ENCODE measurements around the gene CHSY1. TPM values are rescaled to one million over a fixed set of nuclear protein-coding genes. Genes with fewer than 3 reads are reported as not detected.
A peak's percentile ranks its signal among the peaks of the same experiment; 100 is the strongest.

Gene CHSY1
- total and polyA plus RNA-seq, 2 of the 13 experiments (the other 11 are each of a cell fraction or from before 2014, with no cell fraction given) = 13.3 to 13.7 TPM

GRCh38 chr15:101251830-101252820 lies at the start of gene CHSY1 (continued):
- TF ChIP-seq, protein P1, sequence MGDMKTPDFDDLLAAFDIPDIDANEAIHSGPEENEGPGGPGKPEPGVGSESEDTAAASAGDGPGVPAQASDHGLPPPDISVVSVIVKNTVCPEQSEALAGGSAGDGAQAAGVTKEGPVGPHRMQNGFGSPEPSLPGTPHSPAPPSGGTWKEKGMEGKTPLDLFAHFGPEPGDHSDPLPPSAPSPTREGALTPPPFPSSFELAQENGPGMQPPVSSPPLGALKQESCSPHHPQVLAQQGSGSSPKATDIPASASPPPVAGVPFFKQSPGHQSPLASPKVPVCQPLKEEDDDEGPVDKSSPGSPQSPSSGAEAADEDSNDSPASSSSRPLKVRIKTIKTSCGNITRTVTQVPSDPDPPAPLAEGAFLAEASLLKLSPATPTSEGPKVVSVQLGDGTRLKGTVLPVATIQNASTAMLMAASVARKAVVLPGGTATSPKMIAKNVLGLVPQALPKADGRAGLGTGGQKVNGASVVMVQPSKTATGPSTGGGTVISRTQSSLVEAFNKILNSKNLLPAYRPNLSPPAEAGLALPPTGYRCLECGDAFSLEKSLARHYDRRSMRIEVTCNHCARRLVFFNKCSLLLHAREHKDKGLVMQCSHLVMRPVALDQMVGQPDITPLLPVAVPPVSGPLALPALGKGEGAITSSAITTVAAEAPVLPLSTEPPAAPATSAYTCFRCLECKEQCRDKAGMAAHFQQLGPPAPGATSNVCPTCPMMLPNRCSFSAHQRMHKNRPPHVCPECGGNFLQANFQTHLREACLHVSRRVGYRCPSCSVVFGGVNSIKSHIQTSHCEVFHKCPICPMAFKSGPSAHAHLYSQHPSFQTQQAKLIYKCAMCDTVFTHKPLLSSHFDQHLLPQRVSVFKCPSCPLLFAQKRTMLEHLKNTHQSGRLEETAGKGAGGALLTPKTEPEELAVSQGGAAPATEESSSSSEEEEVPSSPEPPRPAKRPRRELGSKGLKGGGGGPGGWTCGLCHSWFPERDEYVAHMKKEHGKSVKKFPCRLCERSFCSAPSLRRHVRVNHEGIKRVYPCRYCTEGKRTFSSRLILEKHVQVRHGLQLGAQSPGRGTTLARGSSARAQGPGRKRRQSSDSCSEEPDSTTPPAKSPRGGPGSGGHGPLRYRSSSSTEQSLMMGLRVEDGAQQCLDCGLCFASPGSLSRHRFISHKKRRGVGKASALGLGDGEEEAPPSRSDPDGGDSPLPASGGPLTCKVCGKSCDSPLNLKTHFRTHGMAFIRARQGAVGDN (CRISPR knock-in tag; IDR thresholded peaks at IDR 0.05) = peak; percentile 74
- TF ChIP-seq GFI1 (CRISPR knock-in tag; IDR thresholded peaks at IDR 0.05; ENCODE audit: borderline replicate concordance) = no peak
- TF ChIP-seq CTCF (CRISPR knock-in tag; IDR thresholded peaks at IDR 0.05) = 0 out of 2 replicates have a peak, but pooled peaks have one; percentile 28
- TF ChIP-seq ZNF143 (CRISPR knock-in tag; IDR thresholded peaks at IDR 0.05) = 0 out of 2 replicates have a peak, but pooled peaks have one; percentile 18
- TF ChIP-seq CREBL2 (CRISPR knock-in tag; IDR thresholded peaks at IDR 0.05; ENCODE audit: borderline replicate concordance) = no peak; the same call in 1 of the 2 replicates
- peak; percentile 52; the same call in 1 of the 2 replicates for TF ChIP-seq SPEN (CRISPR knock-in tag; IDR thresholded peaks at IDR 0.05; ENCODE audit: low read depth)
- TF ChIP-seq ZNF501 (CRISPR knock-in tag; IDR thresholded peaks at IDR 0.05) = 0 out of 2 replicates have a peak, but pooled peaks have one; percentile 21
- no peak for TF ChIP-seq STAT5B (CRISPR knock-in tag; IDR thresholded peaks at IDR 0.05)
- TF ChIP-seq SP2 (CRISPR knock-in tag; IDR thresholded peaks at IDR 0.05) = peak; percentile 62
- peak; percentile 34 for TF ChIP-seq SRSF1 (optimal IDR thresholded peaks at IDR 0.05; ENCODE audit: low read depth, low read length)
- TF ChIP-seq NFKB2 (CRISPR knock-in tag; IDR thresholded peaks at IDR 0.05; ENCODE audit: borderline replicate concordance) = 0 out of 2 replicates have a peak, but pooled peaks have one; percentile 19
- TF ChIP-seq PHF8 (CRISPR knock-in tag; IDR thresholded peaks at IDR 0.05) = peak; percentile 78
- no peak for TF ChIP-seq PHB2 (IDR thresholded peaks at IDR 0.05; ENCODE audit: partially characterized antibody)
- TF ChIP-seq FOSL1 (CRISPR knock-in tag; IDR thresholded peaks at IDR 0.05; ENCODE audit: borderline replicate concordance) = no peak
- no peak for TF ChIP-seq ZNF207 (IDR thresholded peaks at IDR 0.05; ENCODE audit: borderline replicate concordance)
- 0 out of 2 replicates have a peak, but pooled peaks have one; percentile 7 for TF ChIP-seq IRF2 (CRISPR knock-in tag; IDR thresholded peaks at IDR 0.05)
- no peak for TF ChIP-seq ZNF280B (CRISPR knock-in tag; IDR thresholded peaks at IDR 0.05; ENCODE audit: borderline replicate concordance)
- TF ChIP-seq NONO (IDR thresholded peaks at IDR 0.05) = no peak
- TF ChIP-seq NONO (CRISPR knock-in tag; conservative IDR thresholded peaks at IDR 0.05) = peak; percentile 29; the same call in 1 of the 2 replicates
- no peak for TF ChIP-seq NR2F1 (CRISPR knock-in tag; IDR thresholded peaks at IDR 0.05)
- no peak for TF ChIP-seq ZNF432 (CRISPR knock-in tag; IDR thresholded peaks at IDR 0.05; ENCODE audit: borderline replicate concordance)

All from HepG2 (cell line).